Central memory CD4-positive, alpha-beta T cell (primary cell): ENCODE measurements around the gene NPAS4.
A peak's percentile ranks its signal among the peaks of the same experiment; 100 is the strongest.
"Not testable (repeated sequence)": the region's sequence is repeated elsewhere in the genome, so short reads cannot be mapped to it uniquely, and the experiment has no call there.

ENCODE experiments used
- DNase-seq: peaks from one replicate; pipeline ENCODE4 v3.0.0; 2022
- total RNA-seq, 3 experiments: gene quantifications; one replicate each; lab custom pipeline; 2026; lab: John Stamatoyannopoulos, UW

NPAS4 gene
- total RNA-seq = 0 reads per million in 3 experiments

- no peak for DNase-seq
Measured at GRCh38 chr11:66420671-66421476, at the start of gene NPAS4. Gene NPAS4 (plus strand): TSS chr11:66421035. CDS start chr11:66421180, 145 bp downstream.

GRCh38 chr11:66371627-66372415 lies 49.0 kb upstream of the NPAS4 start, which contains the start of gene SLC29A2:
Gene SLC29A2 (minus strand): TSS chr11:66371760. CDS start chr11:66371591, 169 bp downstream.
- DNase-seq = peak; percentile 70

GRCh38 chr11:66373265-66373664 lies 47.6 kb upstream of the NPAS4 start:
- DNase-seq = no peak

- not testable (repeated sequence) for DNase-seq
Measured at GRCh38 chr11:66373690-66374287, 47.0 kb upstream of the NPAS4 start.

GRCh38 chr11:66380264-66380663 lies 40.6 kb upstream of the NPAS4 start:
- DNase-seq = not testable (repeated sequence)

- DNase-seq = not testable (repeated sequence)
Measured at GRCh38 chr11:66384316-66384715, 36.5 kb upstream of the NPAS4 start.

GRCh38 chr11:66386171-66387069 lies 34.4 kb upstream of the NPAS4 start:
- peak; percentile 69 for DNase-seq

- DNase-seq = peak; percentile 56
Measured at GRCh38 chr11:66388780-66389386, 32.0 kb upstream of the NPAS4 start.

- DNase-seq = no peak
Measured at GRCh38 chr11:66391322-66391721, 29.5 kb upstream of the NPAS4 start.

- DNase-seq = no peak
Measured at GRCh38 chr11:66393954-66394353, 26.9 kb upstream of the NPAS4 start.

- no peak for DNase-seq
Measured at GRCh38 chr11:66407651-66408050, 13.2 kb upstream of the NPAS4 start.

- peak; percentile 86 for DNase-seq
Measured at GRCh38 chr11:66408488-66409214, 12.2 kb upstream of the NPAS4 start.

- DNase-seq = no peak
Measured at GRCh38 chr11:66409226-66409625, 11.6 kb upstream of the NPAS4 start.

GRCh38 chr11:66410191-66410590 lies 10.6 kb upstream of the NPAS4 start:
- no peak for DNase-seq

- DNase-seq = no peak
Measured at GRCh38 chr11:66411323-66411722, 9.5 kb upstream of the NPAS4 start.

GRCh38 chr11:66412110-66412509 lies 8.7 kb upstream of the NPAS4 start:
- DNase-seq = no peak

- DNase-seq = no peak
Measured at GRCh38 chr11:66413167-66413566, 7.7 kb upstream of the NPAS4 start.

- no peak for DNase-seq
Measured at GRCh38 chr11:66414120-66414934, 6.5 kb upstream of the NPAS4 start.

GRCh38 chr11:66415423-66415822 lies 5.4 kb upstream of the NPAS4 start:
- DNase-seq = no peak

GRCh38 chr11:66417000-66417399 lies 3.8 kb upstream of the NPAS4 start:
- DNase-seq = no peak
